ENCODE data around the gene UNC5B.

Gene UNC5B

DNA sequence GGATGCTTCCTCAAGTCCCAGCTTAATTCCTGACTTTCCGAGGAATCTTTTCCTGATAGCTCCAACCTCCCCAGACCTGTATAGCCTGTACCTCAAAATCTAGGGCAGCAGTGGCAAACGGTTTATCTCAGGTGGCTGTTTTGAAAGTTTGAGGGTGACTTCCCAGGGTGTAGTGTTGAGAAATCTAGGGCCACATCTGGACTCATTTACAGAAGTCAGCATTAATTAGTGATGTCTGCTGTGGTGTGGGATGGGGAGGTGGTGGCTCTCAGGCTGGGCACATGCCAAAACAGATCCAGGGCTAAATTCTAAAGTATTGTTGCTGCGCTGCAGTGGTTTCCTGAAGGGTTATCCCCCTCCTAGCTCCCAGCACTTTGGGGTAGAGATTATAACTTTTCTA is 38.0 kb downstream of the UNC5B start:
- H4K20me1 ChIP-seq (ENCODE audit: insufficient read depth, low read length) = no peaks in the 10 kb centered on the region
- no peaks in the 10 kb centered on the region for H3K36me3 ChIP-seq (replicated peaks; ENCODE audit: insufficient read depth, low read length)
- H3K27ac ChIP-seq (ENCODE audit: low read length) = no peak overlapping the region
- no peaks in the 10 kb centered on the region for H3K79me2 ChIP-seq (ENCODE audit: low read length)
- H3K4me3 ChIP-seq (ENCODE audit: low read length) = no peak overlapping the region
- H2AFZ ChIP-seq (ENCODE audit: low read length) = no peak overlapping the region
- H3K4me2 ChIP-seq (ENCODE audit: low read depth, low read length) = no peak overlapping the region
- H3K9me2 ChIP-seq (replicated peaks; ENCODE audit: insufficient read depth, low read length) = no peaks in the 10 kb centered on the region
- no peaks in the 10 kb centered on the region for H3K9me3 ChIP-seq (replicated peaks; ENCODE audit: insufficient read depth, low read length)
- H3K4me1 ChIP-seq (ENCODE audit: low read length) = no peaks in the 10 kb centered on the region
- DNase-seq = no peak
- peaks cover 3% of the 10 kb centered on the region; the same call in 1 of the 2 replicates for H3K27me3 ChIP-seq (replicated peaks; ENCODE audit: insufficient read depth, low read length)
- H3K9ac ChIP-seq (ENCODE audit: low read length) = no peak overlapping the region
- H3F3A ChIP-seq (ENCODE audit: insufficient read depth, low read length) = no peaks in the 10 kb centered on the region
- TF ChIP-seq, protein P1, sequence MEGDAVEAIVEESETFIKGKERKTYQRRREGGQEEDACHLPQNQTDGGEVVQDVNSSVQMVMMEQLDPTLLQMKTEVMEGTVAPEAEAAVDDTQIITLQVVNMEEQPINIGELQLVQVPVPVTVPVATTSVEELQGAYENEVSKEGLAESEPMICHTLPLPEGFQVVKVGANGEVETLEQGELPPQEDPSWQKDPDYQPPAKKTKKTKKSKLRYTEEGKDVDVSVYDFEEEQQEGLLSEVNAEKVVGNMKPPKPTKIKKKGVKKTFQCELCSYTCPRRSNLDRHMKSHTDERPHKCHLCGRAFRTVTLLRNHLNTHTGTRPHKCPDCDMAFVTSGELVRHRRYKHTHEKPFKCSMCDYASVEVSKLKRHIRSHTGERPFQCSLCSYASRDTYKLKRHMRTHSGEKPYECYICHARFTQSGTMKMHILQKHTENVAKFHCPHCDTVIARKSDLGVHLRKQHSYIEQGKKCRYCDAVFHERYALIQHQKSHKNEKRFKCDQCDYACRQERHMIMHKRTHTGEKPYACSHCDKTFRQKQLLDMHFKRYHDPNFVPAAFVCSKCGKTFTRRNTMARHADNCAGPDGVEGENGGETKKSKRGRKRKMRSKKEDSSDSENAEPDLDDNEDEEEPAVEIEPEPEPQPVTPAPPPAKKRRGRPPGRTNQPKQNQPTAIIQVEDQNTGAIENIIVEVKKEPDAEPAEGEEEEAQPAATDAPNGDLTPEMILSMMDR (IDR thresholded peaks at IDR 0.05; ENCODE audit: low read length) = no peak
- TF ChIP-seq EZH2phosphoT487 (IDR thresholded peaks at IDR 0.05; ENCODE audit: low read length) = no peak

GRCh38 chr10:71250842-71251241 is 38.5 kb downstream of the UNC5B start:
- peaks cover 7% of the 10 kb centered on the region; the same call in 1 of the 2 replicates for H3K27me3 ChIP-seq (replicated peaks; ENCODE audit: insufficient read depth, low read length)
- no peak overlapping the region for H3K9ac ChIP-seq (ENCODE audit: low read length)
- TF ChIP-seq EZH2phosphoT487 (IDR thresholded peaks at IDR 0.05; ENCODE audit: low read length) (no peak), EZH2 (optimal IDR thresholded peaks at IDR 0.05; ENCODE audit: low read depth, low read length) (no peak)
- TF ChIP-seq, protein P1 (IDR thresholded peaks at IDR 0.05; ENCODE audit: low read length) = no peak
- H3F3A ChIP-seq (ENCODE audit: insufficient read depth, low read length) = no peaks in the 10 kb centered on the region
- H3K4me3 ChIP-seq (ENCODE audit: low read length) = no peak overlapping the region
- no peaks in the 10 kb centered on the region for H3K9me2 ChIP-seq (replicated peaks; ENCODE audit: insufficient read depth, low read length)
- no peak for DNase-seq
- H3K9me3 ChIP-seq (replicated peaks; ENCODE audit: insufficient read depth, low read length) = no peaks in the 10 kb centered on the region
- H3K36me3 ChIP-seq (replicated peaks; ENCODE audit: insufficient read depth, low read length) = no peaks in the 10 kb centered on the region
- H3K4me1 ChIP-seq (ENCODE audit: low read length) = no peaks in the 10 kb centered on the region
- H3K4me2 ChIP-seq (ENCODE audit: low read depth, low read length) = no peak overlapping the region
- H2AFZ ChIP-seq (ENCODE audit: low read length) = no peak overlapping the region
- H4K20me1 ChIP-seq (ENCODE audit: insufficient read depth, low read length) = no peaks in the 10 kb centered on the region
- no peak overlapping the region for H3K27ac ChIP-seq (ENCODE audit: low read length)
- no peaks in the 10 kb centered on the region for H3K79me2 ChIP-seq (ENCODE audit: low read length)

- H3K9me3 ChIP-seq (replicated peaks; ENCODE audit: insufficient read depth, low read length) = no peaks in the 10 kb centered on the region
- no peak overlapping the region for H3K4me2 ChIP-seq (ENCODE audit: low read depth, low read length)
- no peak overlapping the region for H3K9ac ChIP-seq (ENCODE audit: low read length)
- H3K4me1 ChIP-seq (ENCODE audit: low read length) = no peaks in the 10 kb centered on the region
- H3K27ac ChIP-seq (ENCODE audit: low read length) = no peak overlapping the region
- no peak overlapping the region for H3K4me3 ChIP-seq (ENCODE audit: low read length)
- no peaks in the 10 kb centered on the region for H3F3A ChIP-seq (ENCODE audit: insufficient read depth, low read length)
- TF ChIP-seq EZH2 (optimal IDR thresholded peaks at IDR 0.05; ENCODE audit: low read depth, low read length) (no peak), EZH2phosphoT487 (IDR thresholded peaks at IDR 0.05; ENCODE audit: low read length) (no peak)
- TF ChIP-seq, protein P1 (IDR thresholded peaks at IDR 0.05; ENCODE audit: low read length) = no peak
- H3K9me2 ChIP-seq (replicated peaks; ENCODE audit: insufficient read depth, low read length) = no peaks in the 10 kb centered on the region
- H4K20me1 ChIP-seq (ENCODE audit: insufficient read depth, low read length) = no peaks in the 10 kb centered on the region
- H3K79me2 ChIP-seq (ENCODE audit: low read length) = no peaks in the 10 kb centered on the region
- peaks cover 10% of the 10 kb centered on the region; the same call in 1 of the 2 replicates for H3K27me3 ChIP-seq (replicated peaks; ENCODE audit: insufficient read depth, low read length)
- H2AFZ ChIP-seq (ENCODE audit: low read length) = no peak overlapping the region
- DNase-seq = no peak
- H3K36me3 ChIP-seq (replicated peaks; ENCODE audit: insufficient read depth, low read length) = no peaks in the 10 kb centered on the region
Measured at GRCh38 chr10:71251319-71251718, 38.9 kb downstream of the UNC5B start.
